Retinal pigment epithelial cell (primary cell): ENCODE measurements around the gene RAB8B.

Source experiments
- DNase-seq: peaks from one replicate; pipeline ENCODE4 v3.0.0-alpha.2; 2010; ENCODE audit warnings: low read depth
- H3K4me3 ChIP-seq: 2 replicates; pipeline ENCODE4 v1.5.1; 2011; ENCODE audit warnings: mild to moderate bottlenecking, low read length, control low read depth, moderate library complexity
- TF ChIP-seq, protein P1 (sequence below): conservative IDR thresholded peaks from 2 replicates; pipeline ENCODE4 v1.5.1; 2011; ENCODE audit warnings: low read depth, low read length, control low read depth, inconsistent platforms

The RAB8B gene

DNA sequence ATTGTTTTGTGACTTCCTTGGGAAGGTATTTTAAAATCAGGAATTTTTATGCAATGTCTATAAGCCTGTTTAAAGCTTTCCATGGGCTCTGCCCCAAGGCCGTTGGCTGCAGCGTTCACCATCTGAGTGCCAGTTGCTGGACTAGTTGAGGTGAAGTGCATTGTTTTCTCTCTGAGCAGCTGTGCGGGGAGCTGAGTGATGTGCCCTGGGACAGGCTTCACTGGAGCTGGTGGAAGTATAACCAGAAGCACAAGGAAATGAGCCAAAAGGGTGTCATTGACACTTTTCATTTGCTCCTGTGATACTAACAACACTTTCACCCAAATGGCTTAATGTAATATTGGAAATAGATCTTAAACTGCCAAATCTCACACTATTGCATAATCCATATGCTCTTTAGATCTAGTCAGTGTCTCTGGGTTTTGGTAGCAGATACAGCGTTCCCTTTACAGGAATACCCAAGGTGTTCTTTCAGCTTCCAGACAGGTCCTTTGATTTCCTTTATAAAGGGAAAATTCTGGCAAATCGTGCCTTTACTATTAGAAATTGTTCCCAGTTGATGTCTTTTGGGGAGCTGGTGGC is 117.2 kb downstream of the RAB8B start:
- H3K4me3 ChIP-seq: no peak overlapping the region
- DNase-seq: no peak
- TF ChIP-seq, protein P1, sequence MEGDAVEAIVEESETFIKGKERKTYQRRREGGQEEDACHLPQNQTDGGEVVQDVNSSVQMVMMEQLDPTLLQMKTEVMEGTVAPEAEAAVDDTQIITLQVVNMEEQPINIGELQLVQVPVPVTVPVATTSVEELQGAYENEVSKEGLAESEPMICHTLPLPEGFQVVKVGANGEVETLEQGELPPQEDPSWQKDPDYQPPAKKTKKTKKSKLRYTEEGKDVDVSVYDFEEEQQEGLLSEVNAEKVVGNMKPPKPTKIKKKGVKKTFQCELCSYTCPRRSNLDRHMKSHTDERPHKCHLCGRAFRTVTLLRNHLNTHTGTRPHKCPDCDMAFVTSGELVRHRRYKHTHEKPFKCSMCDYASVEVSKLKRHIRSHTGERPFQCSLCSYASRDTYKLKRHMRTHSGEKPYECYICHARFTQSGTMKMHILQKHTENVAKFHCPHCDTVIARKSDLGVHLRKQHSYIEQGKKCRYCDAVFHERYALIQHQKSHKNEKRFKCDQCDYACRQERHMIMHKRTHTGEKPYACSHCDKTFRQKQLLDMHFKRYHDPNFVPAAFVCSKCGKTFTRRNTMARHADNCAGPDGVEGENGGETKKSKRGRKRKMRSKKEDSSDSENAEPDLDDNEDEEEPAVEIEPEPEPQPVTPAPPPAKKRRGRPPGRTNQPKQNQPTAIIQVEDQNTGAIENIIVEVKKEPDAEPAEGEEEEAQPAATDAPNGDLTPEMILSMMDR: no peak

DNA sequence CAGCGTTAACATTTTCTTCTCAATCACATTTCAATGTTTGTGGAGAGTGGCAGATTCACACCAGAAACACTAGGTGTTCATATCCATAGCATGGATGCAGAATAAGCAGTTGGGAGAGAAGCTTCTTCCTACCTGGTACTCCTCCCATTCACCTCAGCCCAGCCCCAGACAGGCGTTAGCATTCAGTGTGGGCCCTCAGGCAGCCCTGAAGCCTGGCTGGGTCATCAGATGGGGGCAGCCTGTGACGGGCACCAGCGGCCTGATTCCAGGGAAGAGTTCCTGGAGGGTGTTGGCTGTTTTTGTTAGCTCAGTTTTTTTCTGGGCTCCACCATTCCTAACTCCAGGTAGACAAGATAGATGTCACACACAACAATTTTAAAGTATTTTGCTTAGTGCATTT is 119.1 kb downstream of the RAB8B start:
- TF ChIP-seq, protein P1: no peak
- no peak for DNase-seq
- no peak overlapping the region for H3K4me3 ChIP-seq

DNA sequence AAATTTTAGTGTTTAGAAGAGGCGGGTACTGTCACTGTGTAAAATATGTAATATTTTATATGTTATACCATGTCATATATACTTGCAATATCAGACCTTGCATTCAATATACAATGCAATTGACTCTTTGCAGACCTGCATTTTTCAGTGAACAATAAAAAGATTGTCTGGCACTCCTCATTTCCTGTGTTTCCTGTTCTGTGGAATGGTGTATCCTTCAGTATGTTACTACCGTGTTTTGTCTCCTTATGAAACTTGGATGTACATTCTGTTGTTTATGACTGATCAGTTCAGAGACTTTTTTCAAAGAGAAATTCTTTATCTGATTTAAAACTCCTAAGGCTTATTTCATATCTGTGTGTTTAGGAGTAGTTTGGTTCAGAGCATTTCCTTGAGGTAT is 119.5 kb downstream of the RAB8B start:
- no peak for DNase-seq
- no peak overlapping the region for H3K4me3 ChIP-seq
- TF ChIP-seq, protein P1: no peak

DNA sequence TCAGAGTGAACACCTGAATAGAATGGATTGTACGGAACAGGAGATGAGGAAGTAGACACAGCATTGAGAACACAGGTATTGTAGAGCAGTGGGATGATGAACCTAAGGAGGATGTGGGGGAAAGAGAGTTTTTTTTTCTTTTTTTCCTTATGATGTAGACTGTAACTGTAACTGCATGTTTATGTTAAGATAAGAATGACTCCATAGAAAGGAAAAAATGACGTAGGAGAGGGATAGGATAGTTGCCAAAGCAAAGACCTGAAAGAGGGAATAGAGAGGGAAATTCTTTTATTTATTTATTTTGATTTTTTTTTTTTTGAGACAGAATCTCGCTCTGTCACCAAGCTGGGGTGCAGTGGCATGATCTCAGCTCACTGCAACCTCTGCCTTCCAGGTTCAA is 121.2 kb downstream of the RAB8B start:
- no peak overlapping the region for H3K4me3 ChIP-seq
- DNase-seq: no peak
- TF ChIP-seq, protein P1: no peak

DNA sequence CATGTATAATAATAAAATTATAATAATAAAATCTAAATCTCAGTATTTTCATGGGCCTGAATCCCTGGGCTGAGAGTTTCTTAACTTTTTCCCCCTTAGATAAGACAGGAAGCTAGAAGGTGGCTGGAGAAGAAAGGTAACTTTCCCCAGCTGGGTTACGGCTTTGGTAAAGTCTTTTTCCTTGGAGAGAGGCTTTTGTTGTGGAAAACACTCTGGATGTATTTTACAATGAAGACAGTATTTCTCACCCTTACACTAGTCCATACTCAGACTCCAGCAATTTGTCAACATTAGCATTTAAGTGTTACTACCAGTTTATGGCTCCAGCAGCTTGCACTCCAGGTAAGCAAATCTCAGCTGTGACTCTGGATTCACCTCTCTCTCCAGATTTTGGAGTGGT is 122.9 kb downstream of the RAB8B start:
- no peak for DNase-seq
- no peak overlapping the region for H3K4me3 ChIP-seq
- TF ChIP-seq, protein P1: no peak

DNA sequence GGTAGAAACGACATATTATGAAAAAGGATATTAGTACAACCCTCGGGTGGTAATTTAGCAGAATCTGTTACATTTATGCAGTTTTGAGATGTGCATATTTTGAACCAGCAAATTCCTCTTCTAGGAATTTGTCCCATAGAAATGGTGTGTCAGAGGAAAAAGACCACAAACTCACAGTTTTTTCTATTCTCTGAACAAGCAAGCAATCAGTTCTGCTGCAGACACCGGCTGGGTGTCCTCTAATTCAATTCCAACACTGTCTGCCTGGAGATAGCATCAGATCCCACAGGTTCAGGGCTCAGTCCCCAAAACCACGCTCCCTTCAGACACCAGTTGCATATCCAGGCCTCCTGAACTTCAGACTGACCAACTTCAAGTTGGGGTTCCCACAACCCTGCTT is 124.4 kb downstream of the RAB8B start:
- TF ChIP-seq, protein P1: no peak
- DNase-seq: no peak
- H3K4me3 ChIP-seq: no peak overlapping the region

DNA sequence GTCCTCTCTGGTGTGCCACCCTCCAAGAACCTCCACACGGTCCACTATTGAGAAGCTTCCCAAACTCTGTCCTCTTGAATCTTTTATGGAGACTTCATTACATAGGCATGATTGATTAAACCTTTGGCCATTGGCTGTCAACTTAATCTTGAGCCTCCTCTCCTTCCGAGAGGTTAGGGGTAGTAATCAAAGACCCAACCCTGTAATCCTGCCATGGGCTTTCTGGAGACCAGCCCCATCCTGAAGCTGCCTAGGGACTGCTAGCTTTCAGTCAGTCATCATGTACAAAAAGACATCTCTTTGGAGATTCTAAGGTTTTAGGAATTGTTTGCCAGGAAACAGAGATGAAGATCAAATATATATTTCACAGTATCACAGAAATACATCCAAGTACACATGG is 125.0 kb downstream of the RAB8B start:
- no peak overlapping the region for H3K4me3 ChIP-seq
- no peak for DNase-seq
- TF ChIP-seq, protein P1: no peak
